Adrenal gland (tissue), 12 donors: Measurements from ENCODE around the gene FAM43B. TPM values are rescaled to one million over a fixed set of nuclear protein-coding genes. Genes with fewer than 3 reads are reported as not detected.
A peak's percentile ranks its signal among the peaks of the same experiment; 100 is the strongest.

Experiments used
- DNase-seq, 7 donors: peaks; one replicate each; pipeline ENCODE4 v3.0.0-alpha.2; 2019 to 2020
- H3K27ac ChIP-seq, 5 donors: fragments of 200-600 bp; sonication (generic) in 4 of 5; 1 replicate in 3 of 5; 2 replicates in 2 of 5; pipeline versions ENCODE4 v1.5.1 to v1.8.0; 2016 to 2020; ENCODE audit warnings: mild to moderate bottlenecking in 1 of 5
- H3K27me3 ChIP-seq: fragments of 200-600 bp; 2 replicates; pipeline ENCODE4 v1.8.0; 2021
- H3K36me3 ChIP-seq, 2 donors: fragments of 200-600 bp; replicated peaks in 1 of 2; 1 replicate in 1 of 2; 2 replicates in 1 of 2; pipeline versions ENCODE4 v1.5.1 to v1.8.0; 2018 to 2022
- H3K4me1 ChIP-seq, 2 donors: fragments of 200-600 bp; replicated peaks in 1 of 2; 1 replicate in 1 of 2; 2 replicates in 1 of 2; pipeline versions ENCODE4 v1.5.1 to v1.8.0; 2018 to 2021
- H3K4me3 ChIP-seq, 4 donors: fragments of 200-600 bp; sonication (generic) in 3 of 4; one replicate each; pipeline ENCODE4 v1.5.1; 2016 to 2018
- H3K9me3 ChIP-seq, 3 donors: fragments of 200-600 bp; sonication (generic) in 1 of 3; replicated peaks in 1 of 3; 1 replicate in 2 of 3; 2 replicates in 1 of 3; pipeline versions ENCODE4 v1.5.1 to v1.8.0; 2016 to 2021
- POLR2A ChIP-seq, 2 donors: fragments of 450-650 bp; IDR thresholded peaks; one replicate each; pipeline ENCODE4 v1.6.1; 2017; ENCODE audit warnings: antibody characterized with exemption in 2 of 2, mild to moderate bottlenecking in 2 of 2, moderate library complexity in 1 of 2
- WGBS, 4 donors: extraction: QIAGEN DNeasy Blood & Tissue Kit in 2 of 4; methylation state at CpG; one replicate each; pipeline versions ENCODE4 v1.1.5 to v1.1.7; 2013 to 2017; 5-methylcytosine and 5-hydroxymethylcytosine counted together
- intact Hi-C, 2 donors: fragments of 100-400 bp; cut with DNase I; formaldehyde crosslinking; loops; one replicate each; pipeline versions ENCODE4 v1.14.1 to v1.15.0; 2022 to 2023
- polyA plus RNA-seq, 3 donors: library from polyadenylated mRNA; stranded (reverse); fragments of 200-250 nt in 2 of 3; fragments of 350-450 nt in 1 of 3; fragmentation: Illumina TruSeq in 1 of 3; extraction: RNeasy Lipid Tissue Mini Kit (QIAGEN cat#74804) in 1 of 3; gene quantifications; one replicate each; pipeline ENCODE4 v1.2.3, GENCODE V29; 2013 to 2014
- total RNA-seq, 9 donors: library from RNA; depleted of rRNA in 4 of 9; stranded (reverse); fragments of >200 nt in 4 of 9; fragments of 120-200 nt in 1 of 9; fragmentation: NEBNext Ultra II Directional in 1 of 9; extraction: Animal tissue kit (Norgen Biotek cat#: 25700) in 1 of 9; gene quantifications; one replicate each; pipeline versions ENCODE4 v1.1.0 to v1.2.4, GENCODE V29; 2013 to 2023
- TF ChIP-seq, protein P1 (sequence below), 6 experiments: fragments of 450-650 bp in 4 of 6; fragments of 200-600 bp in 2 of 6; sonication (generic) in 1 of 6; IDR thresholded peaks; 1 replicate in 5 of 6; 2 replicates in 1 of 6; pipeline versions ENCODE4 v1.5.1 to v1.8.0; 2016 to 2021; ENCODE audit warnings: antibody characterized with exemption in 6 of 6, mild to moderate bottlenecking in 2 of 6, moderate library complexity in 1 of 6
- donor health status: healthy with polysubstance abuse.
- donor health status: Bipolar disorder and iron deficiency.
- donor health status: DM: yes; HTN: yes; CAD: no.
- donor health status: DM: no; HTN: no; CAD: no.
- donor health status: DM: no; HTN: no; CAD: no.
- donor health status: DM: yes; HTN: yes; CAD: no.

Gene FAM43B
- total and polyA plus RNA-seq, 12 donors = 2.2 to 67.7 (median 38.2) TPM

DNA sequence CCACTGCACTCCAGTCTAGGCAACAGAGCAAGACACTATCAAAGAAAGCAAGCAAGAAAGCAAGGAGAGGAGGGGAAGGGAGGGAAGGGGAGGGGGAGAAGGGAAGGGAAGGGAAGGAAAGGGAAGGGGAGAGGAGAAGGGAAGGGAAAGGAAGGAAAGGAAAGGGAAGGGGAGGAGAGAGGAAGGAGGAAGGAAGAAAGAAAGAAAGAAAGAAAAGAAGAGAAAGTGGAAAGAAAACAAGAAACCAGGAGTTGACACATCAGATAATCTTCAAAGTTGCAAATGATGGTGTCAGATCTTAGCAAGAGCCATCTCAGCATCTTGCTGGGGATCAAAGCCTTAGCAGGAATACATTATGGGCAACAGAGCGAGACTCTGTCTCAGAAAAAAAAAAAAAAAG lies 21.6 kb downstream of the FAM43B start:
- Histone ChIP-seq H3K4me3 (no peak overlapping the region), H3K36me3 (no peaks in the 10 kb centered on the region), H3K27me3 (no peaks in the 10 kb centered on the region), H3K27ac (no peak overlapping the region), H3K9me3 (no peaks in the 10 kb centered on the region), H3K4me1 (no peaks in the 10 kb centered on the region)
- intact Hi-C loops = no loop called here
- 71 to 95% (median 84%) methylated on average over 1 of the region's 1 CpG for WGBS, 4 donors
- no peak for DNase-seq
- TF ChIP-seq, protein P1, sequence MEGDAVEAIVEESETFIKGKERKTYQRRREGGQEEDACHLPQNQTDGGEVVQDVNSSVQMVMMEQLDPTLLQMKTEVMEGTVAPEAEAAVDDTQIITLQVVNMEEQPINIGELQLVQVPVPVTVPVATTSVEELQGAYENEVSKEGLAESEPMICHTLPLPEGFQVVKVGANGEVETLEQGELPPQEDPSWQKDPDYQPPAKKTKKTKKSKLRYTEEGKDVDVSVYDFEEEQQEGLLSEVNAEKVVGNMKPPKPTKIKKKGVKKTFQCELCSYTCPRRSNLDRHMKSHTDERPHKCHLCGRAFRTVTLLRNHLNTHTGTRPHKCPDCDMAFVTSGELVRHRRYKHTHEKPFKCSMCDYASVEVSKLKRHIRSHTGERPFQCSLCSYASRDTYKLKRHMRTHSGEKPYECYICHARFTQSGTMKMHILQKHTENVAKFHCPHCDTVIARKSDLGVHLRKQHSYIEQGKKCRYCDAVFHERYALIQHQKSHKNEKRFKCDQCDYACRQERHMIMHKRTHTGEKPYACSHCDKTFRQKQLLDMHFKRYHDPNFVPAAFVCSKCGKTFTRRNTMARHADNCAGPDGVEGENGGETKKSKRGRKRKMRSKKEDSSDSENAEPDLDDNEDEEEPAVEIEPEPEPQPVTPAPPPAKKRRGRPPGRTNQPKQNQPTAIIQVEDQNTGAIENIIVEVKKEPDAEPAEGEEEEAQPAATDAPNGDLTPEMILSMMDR (IDR thresholded peaks at IDR 0.05) = no peak
- TF ChIP-seq POLR2A (IDR thresholded peaks at IDR 0.05) = no peak

DNA sequence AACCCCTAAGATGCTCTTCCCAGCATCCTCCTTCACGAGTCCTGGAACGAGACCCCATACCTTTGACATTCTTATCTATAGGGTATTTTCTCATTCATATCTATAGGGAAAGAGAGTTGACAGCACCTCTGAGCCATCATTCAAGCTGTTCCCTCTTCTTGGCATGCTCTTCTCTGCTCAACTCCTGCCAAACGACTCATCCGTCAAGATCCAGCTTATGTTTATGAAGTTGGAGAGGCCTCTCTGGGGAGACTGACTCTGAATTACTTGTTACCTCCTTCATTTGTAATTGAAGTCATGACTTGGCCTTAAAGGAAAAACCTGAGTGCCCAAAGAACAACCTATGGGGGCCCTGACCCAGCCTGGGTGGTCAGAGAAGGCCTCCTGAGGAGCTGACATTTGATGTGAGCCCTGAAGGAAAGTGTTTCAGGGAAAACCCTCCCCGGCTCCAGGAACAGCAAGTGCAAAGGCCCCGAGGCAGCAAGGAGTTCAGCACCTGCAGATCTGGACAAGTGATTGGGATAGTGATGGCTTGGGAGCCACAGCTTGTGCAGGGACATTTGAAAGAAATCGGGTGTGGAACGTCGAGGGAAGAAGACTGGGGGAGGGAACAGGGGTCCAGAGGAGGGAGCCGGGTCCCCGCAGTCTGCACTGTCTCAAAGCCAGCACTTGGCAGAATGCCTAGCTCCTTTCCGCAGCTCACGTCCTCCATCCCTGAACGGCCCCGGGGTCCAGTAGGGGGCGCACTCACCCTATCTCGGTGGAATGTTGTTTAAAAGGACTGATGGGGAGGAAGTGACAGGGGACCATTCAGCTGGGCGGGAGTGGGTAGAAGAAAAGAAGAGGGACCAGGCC lies 22.5 kb downstream of the FAM43B start:
- TF ChIP-seq, protein P1 (IDR thresholded peaks at IDR 0.05) = peak; percentile 73 to 87 (median 83)
- no peak for TF ChIP-seq POLR2A (IDR thresholded peaks at IDR 0.05)

DNA sequence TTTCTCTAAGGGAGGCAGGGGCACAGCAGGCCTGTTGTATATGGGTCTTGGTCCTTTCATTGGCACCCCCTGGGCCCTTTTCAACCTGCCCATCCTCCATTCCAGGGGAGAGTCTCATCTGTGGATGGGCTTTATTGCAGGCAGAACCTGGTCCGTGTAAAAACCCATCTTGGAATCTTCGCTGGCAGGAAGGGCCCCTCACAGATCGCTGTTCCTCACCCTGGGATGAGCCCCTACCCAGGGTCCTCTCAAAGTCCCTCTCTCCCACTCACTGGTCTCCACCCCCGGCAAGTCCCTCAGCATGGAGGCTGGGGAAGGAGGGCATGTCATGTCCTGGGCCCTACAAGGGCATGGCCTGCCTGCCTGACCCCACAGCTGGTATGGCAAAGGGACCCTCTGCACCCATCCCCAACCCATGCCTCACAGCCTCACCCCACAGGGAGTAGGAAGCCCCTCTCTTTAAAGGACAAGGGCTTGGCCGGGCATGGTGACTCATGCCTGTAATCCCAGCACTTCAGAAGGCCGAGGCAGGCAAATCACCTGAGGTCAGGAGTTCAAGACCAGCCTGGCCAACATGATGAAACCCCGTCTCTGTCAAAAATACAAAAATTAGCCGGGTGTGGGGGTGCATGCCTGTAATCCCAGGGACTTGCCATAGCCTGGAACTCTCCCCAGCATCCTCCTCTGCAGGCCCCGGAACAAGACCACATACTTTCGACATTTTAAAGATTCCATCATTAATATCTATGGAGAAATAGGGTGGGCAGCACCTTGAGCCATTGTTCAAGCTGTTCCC lies 23.4 kb downstream of the FAM43B start:
- WGBS, 4 donors = 55 to 72% (median 60%) methylated on average over 6 to 10 of the region's 10 CpGs
- intact Hi-C loops = loop anchor here (2.0 to 5.0 kb wide), 3 partner anchors 53 to 63 kb away; partner anchors contain the start of gene PINK1 (in 1 of the 2)

More for the DNA sequence above, 22.5 kb downstream of the FAM43B start:
- DNase-seq = peak; percentile 85 to 95 (median 93)
- intact Hi-C loops = loop anchor here in 1 of 2 donors (5.0 kb wide), 1 partner anchor 53 kb away; no protein-coding TSS in a partner anchor
- no peak overlapping the region for H3K4me3 ChIP-seq
- no peak overlapping the region for H3K27ac ChIP-seq
- H3K36me3 ChIP-seq = no peaks in the 10 kb centered on the region
- H3K4me1 ChIP-seq = no peaks in the 10 kb centered on the region
- WGBS, 4 donors = 20 to 27% (median 21%) methylated on average over 17 to 18 of the region's 18 CpGs
- no peaks in the 10 kb centered on the region for H3K27me3 ChIP-seq
- H3K9me3 ChIP-seq = no peaks in the 10 kb centered on the region

More for the DNA sequence above, 23.4 kb downstream of the FAM43B start:
- Histone ChIP-seq H3K4me3 (no peak overlapping the region), H3K36me3 (no peaks in the 10 kb centered on the region), H3K27ac (no peak overlapping the region), H3K9me3 (no peaks in the 10 kb centered on the region), H3K27me3 (no peaks in the 10 kb centered on the region), H3K4me1 (no peaks in the 10 kb centered on the region)
- no peak for DNase-seq
- TF ChIP-seq, protein P1 (IDR thresholded peaks at IDR 0.05) = peak in 1 of 6 experiments; percentile 2
- TF ChIP-seq POLR2A (IDR thresholded peaks at IDR 0.05) = no peak
